GM23248 (cell line): ENCODE measurements around the gene CCHCR1.

Experiments
- EZH2 ChIP-seq: fragments of 200-600 bp; sonication (generic); IDR thresholded peaks from 2 replicates; pipeline ENCODE4 v1.6.1; 2018; ENCODE audit warnings: antibody characterized with exemption, mild to moderate bottlenecking; ENCODE audit not compliant: insufficient read depth, poor library complexity, severe bottlenecking
- EZH2phosphoT487 ChIP-seq: fragments of 200-600 bp; sonication (generic); IDR thresholded peaks from 2 replicates; pipeline ENCODE4 v1.6.1; 2018; ENCODE audit warnings: antibody characterized with exemption, moderate library complexity, mild to moderate bottlenecking, low read depth; ENCODE audit not compliant: insufficient read depth

GRCh38 chr6:31115941-31116560, 41.6 kb downstream of the CCHCR1 start:
- TF ChIP-seq EZH2 (no peak), EZH2phosphoT487 (no peak)
